A673 (cell line): Measurements from ENCODE around the gene LRP1B. TPM values are rescaled to one million over a fixed set of nuclear protein-coding genes. Genes with fewer than 3 reads are reported as not detected.
"Not testable (repeated sequence)": the region's sequence is repeated elsewhere in the genome, so short reads cannot be mapped to it uniquely, and the experiment has no call there.

Source experiments
- BruUV-seq: library from RNA; stranded (reverse); fragments of 400-500 nt; replicated peaks from 2 replicates; lab custom pipeline; 2021; lab: Mats Ljungman, UMichigan
- CTCF ChIA-PET: fragments of 300-600 bp; sonication (Branson Sonifier 250); formaldehyde crosslinking; loops from one replicate; lab custom pipeline; 2022; ENCODE audit warnings: antibody characterized with exemption; lab: Charles Lee
- POLR2A ChIA-PET: fragments of 300-600 bp; sonication (Branson Sonifier 250); formaldehyde crosslinking; loops from one replicate; lab custom pipeline; 2022; ENCODE audit warnings: antibody characterized with exemption; ENCODE audit not compliant: low non-redundant PET; lab: Charles Lee
- DNase-seq: peaks from one replicate; pipeline ENCODE4 v3.0.0-alpha.2; 2015; ENCODE audit warnings: low spot score
- H3K27ac ChIP-seq: fragments of 200-600 bp; sonication (generic); 2 replicates; pipeline ENCODE4 v1.5.1; 2016; ENCODE audit warnings: mixed run types, low read depth, mild to moderate bottlenecking, mixed read lengths, antibody characterized with exemption, low read length; ENCODE audit not compliant: poor library complexity, severe bottlenecking
- H3K27me3 ChIP-seq: fragments of 200-600 bp; sonication (generic); replicated peaks from 2 replicates; pipeline ENCODE4 v1.6.1; 2017; ENCODE audit warnings: mixed run types, low read depth, mild to moderate bottlenecking, mixed read lengths, antibody characterized with exemption, low read length; ENCODE audit not compliant: insufficient read depth, poor library complexity
- H3K36me3 ChIP-seq: fragments of 200-600 bp; sonication (generic); 2 replicates; pipeline ENCODE4 v1.6.1; 2016; ENCODE audit warnings: mixed run types, mild to moderate bottlenecking, mixed read lengths, antibody characterized with exemption, low read length; ENCODE audit not compliant: insufficient read depth, poor library complexity, severe bottlenecking
- H3K4me1 ChIP-seq: fragments of 200-600 bp; sonication (generic); 2 replicates; pipeline ENCODE4 v1.6.1; 2017; ENCODE audit warnings: mixed run types, mild to moderate bottlenecking, mixed read lengths, antibody characterized with exemption, low read length; ENCODE audit not compliant: insufficient read depth, poor library complexity, severe bottlenecking
- H3K4me3 ChIP-seq: fragments of 200-600 bp; sonication (generic); 2 replicates; pipeline ENCODE4 v1.5.1; 2016; ENCODE audit warnings: low read depth, mixed run types, mild to moderate bottlenecking, mixed read lengths, low read length; ENCODE audit not compliant: poor library complexity, severe bottlenecking
- H3K9me3 ChIP-seq: fragments of 200-600 bp; sonication (generic); 2 replicates; pipeline ENCODE4 v1.6.1; 2016; ENCODE audit warnings: mixed run types, low read depth, mild to moderate bottlenecking, mixed read lengths, antibody characterized with exemption, low read length; ENCODE audit not compliant: poor library complexity, severe bottlenecking
- EZH2 ChIP-seq: fragments of 200-600 bp; sonication (generic); IDR thresholded peaks from 2 replicates; pipeline ENCODE4 v1.6.1; 2017; ENCODE audit warnings: borderline replicate concordance, low read depth, mild to moderate bottlenecking, mixed read lengths, antibody characterized with exemption, low read length; ENCODE audit not compliant: poor library complexity, severe bottlenecking
- intact Hi-C: fragments of 100-400 bp; cut with micrococcal nuclease; formaldehyde crosslinking; loops from one replicate; pipeline ENCODE4 v1.10.0; 2022; ENCODE audit not compliant: unreplicated experiment
- total RNA-seq: library from RNA; stranded (reverse); gene quantifications from 2 replicates; pipeline ENCODE4 v1.2.3, GENCODE V29; 2021
- TF ChIP-seq, protein P1 (sequence below): fragments of 300-800, 200-600 bp; sonication (generic); conservative IDR thresholded peaks from 2 replicates; pipeline ENCODE4 v1.5.1; 2017; ENCODE audit warnings: low read depth, mild to moderate bottlenecking, antibody characterized with exemption, low read length, moderate library complexity, mixed read lengths

Gene LRP1B
- total RNA-seq, 1 experiment from 2014 or later = 9.9 TPM

- H3K27me3 ChIP-seq = no peaks in the 10 kb centered on the region
- intact Hi-C loops = no loop called here
- POLR2A ChIA-PET = no interaction called here
- H3K9me3 ChIP-seq = no peaks in the 10 kb centered on the region
- CTCF ChIA-PET = no interaction called here
- BruUV-seq = no TSS peak
- DNase-seq = peak; percentile 38
- no peaks in the 10 kb centered on the region for H3K36me3 ChIP-seq
- no peak overlapping the region for H3K4me3 ChIP-seq
- H3K4me1 ChIP-seq = no peaks in the 10 kb centered on the region
- no peak overlapping the region for H3K27ac ChIP-seq
- TF ChIP-seq EZH2 = no peak
- TF ChIP-seq, protein P1, sequence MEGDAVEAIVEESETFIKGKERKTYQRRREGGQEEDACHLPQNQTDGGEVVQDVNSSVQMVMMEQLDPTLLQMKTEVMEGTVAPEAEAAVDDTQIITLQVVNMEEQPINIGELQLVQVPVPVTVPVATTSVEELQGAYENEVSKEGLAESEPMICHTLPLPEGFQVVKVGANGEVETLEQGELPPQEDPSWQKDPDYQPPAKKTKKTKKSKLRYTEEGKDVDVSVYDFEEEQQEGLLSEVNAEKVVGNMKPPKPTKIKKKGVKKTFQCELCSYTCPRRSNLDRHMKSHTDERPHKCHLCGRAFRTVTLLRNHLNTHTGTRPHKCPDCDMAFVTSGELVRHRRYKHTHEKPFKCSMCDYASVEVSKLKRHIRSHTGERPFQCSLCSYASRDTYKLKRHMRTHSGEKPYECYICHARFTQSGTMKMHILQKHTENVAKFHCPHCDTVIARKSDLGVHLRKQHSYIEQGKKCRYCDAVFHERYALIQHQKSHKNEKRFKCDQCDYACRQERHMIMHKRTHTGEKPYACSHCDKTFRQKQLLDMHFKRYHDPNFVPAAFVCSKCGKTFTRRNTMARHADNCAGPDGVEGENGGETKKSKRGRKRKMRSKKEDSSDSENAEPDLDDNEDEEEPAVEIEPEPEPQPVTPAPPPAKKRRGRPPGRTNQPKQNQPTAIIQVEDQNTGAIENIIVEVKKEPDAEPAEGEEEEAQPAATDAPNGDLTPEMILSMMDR = no peak
These were observed 1155.6 kb downstream of the LRP1B start for GRCh38 chr2:140975237-140975636.

- ChIA-PET POLR2A (no interaction called here), CTCF (no interaction called here)
- H3K4me1 ChIP-seq = no peaks in the 10 kb centered on the region
- no peaks in the 10 kb centered on the region for H3K9me3 ChIP-seq
- TF ChIP-seq, protein P1 = no peak
- TF ChIP-seq EZH2 = no peak
- no peak overlapping the region for H3K27ac ChIP-seq
- intact Hi-C loops = no loop called here
- H3K36me3 ChIP-seq = no peaks in the 10 kb centered on the region
- BruUV-seq = no TSS peak
- no peak overlapping the region for H3K4me3 ChIP-seq
- DNase-seq = no peak
- no peaks in the 10 kb centered on the region for H3K27me3 ChIP-seq
These were observed 1158.1 kb downstream of the LRP1B start for GRCh38 chr2:140972724-140973123.

DNA sequence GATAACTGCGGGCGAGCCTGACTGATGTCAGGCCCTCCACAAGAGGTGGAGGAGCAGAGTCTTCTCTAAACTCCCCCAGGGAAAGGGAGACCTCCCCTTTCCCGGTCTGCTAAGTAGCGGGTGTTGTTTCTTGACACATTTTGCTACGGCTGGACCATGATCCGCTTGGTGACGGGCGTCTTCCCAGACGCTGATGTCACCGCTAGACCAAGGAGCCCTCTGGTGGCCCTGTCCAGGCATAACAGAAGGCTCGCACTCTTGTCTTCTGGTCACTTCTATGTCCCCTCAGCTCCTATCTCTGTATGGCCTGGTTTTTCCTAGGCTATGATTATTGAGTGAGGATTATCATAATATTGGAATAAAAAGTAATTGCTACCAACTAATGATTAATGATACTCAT, 1166.5 kb downstream of the LRP1B start:
- BruUV-seq, H3K27me3 ChIP-seq, DNase-seq, H3K9me3 ChIP-seq, H3K4me3 ChIP-seq, CTCF ChIA-PET, H3K36me3 ChIP-seq, POLR2A ChIA-PET, H3K27ac ChIP-seq: not testable (repeated sequence)
- intact Hi-C loops = loop anchor here (10.0 kb wide), 1 partner anchor 820 kb away; no protein-coding TSS in a partner anchor
- peaks cover 20% of the 10 kb centered on the region for H3K4me1 ChIP-seq

DNA sequence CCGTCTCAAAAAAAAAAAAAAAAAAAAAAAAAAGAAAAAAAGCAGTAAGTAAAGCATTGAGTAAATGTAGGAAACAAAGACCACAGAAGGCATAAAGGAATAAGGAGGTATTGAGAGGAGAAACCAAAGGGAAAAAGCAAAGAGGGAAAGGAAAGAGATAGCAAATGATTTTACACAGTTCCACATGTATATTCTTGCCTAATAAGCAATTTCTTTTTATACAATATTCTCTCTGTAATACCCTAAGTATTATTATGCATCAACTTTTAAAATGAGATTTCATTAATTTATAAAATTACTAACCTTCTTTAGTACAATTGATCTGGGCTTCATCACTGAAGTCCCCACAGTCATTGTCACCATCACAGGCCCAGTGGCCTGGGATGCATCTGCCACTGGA, 1180.9 kb downstream of the LRP1B start:
- Histone ChIP-seq H3K27ac (no peak overlapping the region), H3K4me1 (peaks cover 7% of the 10 kb centered on the region), H3K4me3 (no peak overlapping the region), H3K9me3 (no peaks in the 10 kb centered on the region), H3K36me3 (no peaks in the 10 kb centered on the region), H3K27me3 (no peaks in the 10 kb centered on the region)
- no peak for TF ChIP-seq EZH2
- TF ChIP-seq, protein P1 = no peak
- no peak for DNase-seq
- ChIA-PET POLR2A (no interaction called here), CTCF (no interaction called here)
- intact Hi-C loops = no loop called here
- no TSS peak for BruUV-seq
